H9 (cell line): ENCODE data around the gene CCDC158. TPM values are rescaled to one million over a fixed set of nuclear protein-coding genes. Genes with fewer than 3 reads are reported as not detected.
"Not testable (repeated sequence)": the region's sequence is repeated elsewhere in the genome, so short reads cannot be mapped to it uniquely, and the experiment has no call there.

Experiments
- DNase-seq: peaks from one replicate; pipeline ENCODE4 v3.0.0-alpha.2; 2017
- H2AFZ ChIP-seq: one replicate; pipeline ENCODE4 v1.6.1; 2013; ENCODE audit warnings: mild to moderate bottlenecking, low read length, control low read depth, moderate library complexity
- H2AK5ac ChIP-seq: 2 replicates; pipeline ENCODE4 v1.6.1; 2013; ENCODE audit warnings: low read length, control low read depth, mixed read lengths; ENCODE audit not compliant: insufficient read length
- H2BK120ac ChIP-seq: one replicate; pipeline ENCODE4 v1.6.1; 2013; ENCODE audit warnings: low read depth, mild to moderate bottlenecking, low read length, control low read depth, inconsistent platforms; ENCODE audit not compliant: poor library complexity, severe bottlenecking
- H2BK12ac ChIP-seq: 2 replicates; pipeline ENCODE4 v1.6.1; 2013; ENCODE audit warnings: low read length, control low read depth, mixed read lengths, low read depth; ENCODE audit not compliant: insufficient read length
- H2BK15ac ChIP-seq: 2 replicates; pipeline ENCODE4 v1.6.1; 2013; ENCODE audit warnings: low read depth, low read length, control low read depth
- H2BK20ac ChIP-seq: one replicate; pipeline ENCODE4 v1.6.1; 2013; ENCODE audit warnings: low read depth, mild to moderate bottlenecking, low read length, control low read depth, inconsistent platforms; ENCODE audit not compliant: poor library complexity, severe bottlenecking
- H2BK5ac ChIP-seq: 2 replicates; pipeline ENCODE4 v1.6.1; 2013; ENCODE audit warnings: low read length, control low read depth, mixed read lengths; ENCODE audit not compliant: insufficient read length
- H3K14ac ChIP-seq: 2 replicates; pipeline ENCODE4 v1.6.1; 2013; ENCODE audit warnings: low read length, control low read depth; ENCODE audit not compliant: insufficient read depth
- H3K18ac ChIP-seq: 2 replicates; pipeline ENCODE4 v1.6.1; 2013; ENCODE audit warnings: low read depth, mild to moderate bottlenecking, mixed read lengths, low read length, control low read depth; ENCODE audit not compliant: insufficient read length
- H3K23ac ChIP-seq: 2 replicates; pipeline ENCODE4 v1.6.1; 2013; ENCODE audit warnings: low read length, control low read depth, mixed read lengths, low read depth; ENCODE audit not compliant: insufficient read length
- H3K23me2 ChIP-seq: 2 replicates; pipeline ENCODE4 v1.6.1; 2013; ENCODE audit warnings: low read depth, mild to moderate bottlenecking, mixed read lengths, low read length, control low read depth; ENCODE audit not compliant: insufficient read length, poor library complexity, severe bottlenecking
- H3K27ac ChIP-seq: 2 replicates; pipeline ENCODE4 v1.5.1; 2013; ENCODE audit warnings: low read length, control low read depth, mixed read lengths, low read depth; ENCODE audit not compliant: insufficient read length
- H3K27me3 ChIP-seq: 2 replicates; pipeline ENCODE4 v1.6.1; 2013; ENCODE audit warnings: low read length, control low read depth, inconsistent platforms; ENCODE audit not compliant: insufficient read depth
- H3K4ac ChIP-seq: 2 replicates; pipeline ENCODE4 v1.6.1; 2013; ENCODE audit warnings: low read depth, mild to moderate bottlenecking, control low read depth, inconsistent platforms, low read length, moderate library complexity
- H3K4me1 ChIP-seq: 2 replicates; pipeline ENCODE4 v1.6.1; 2013; ENCODE audit warnings: low read length, control low read depth, inconsistent platforms; ENCODE audit not compliant: insufficient read depth
- H3K4me2 ChIP-seq: 2 replicates; pipeline ENCODE4 v1.6.1; 2013; ENCODE audit warnings: low read length, control low read depth, mixed read lengths; ENCODE audit not compliant: insufficient read length, insufficient read depth
- H3K56ac ChIP-seq: 2 replicates; pipeline ENCODE4 v1.6.1; 2013; ENCODE audit warnings: low read depth, mild to moderate bottlenecking, mixed read lengths, low read length, control low read depth; ENCODE audit not compliant: insufficient read length
- H3K79me1 ChIP-seq: 2 replicates; pipeline ENCODE4 v1.6.1; 2013; ENCODE audit warnings: low read depth, mild to moderate bottlenecking, moderate library complexity, low read length, control low read depth, inconsistent platforms; ENCODE audit not compliant: insufficient read depth, poor library complexity, severe bottlenecking
- H3K79me2 ChIP-seq: 2 replicates; pipeline ENCODE4 v1.6.1; 2013; ENCODE audit warnings: low read length, control low read depth, inconsistent platforms; ENCODE audit not compliant: insufficient read depth
- H3K9ac ChIP-seq: 2 replicates; pipeline ENCODE4 v1.6.1; 2013; ENCODE audit warnings: low read length, control low read depth, mixed read lengths; ENCODE audit not compliant: insufficient read length; ENCODE audit errors: extremely low read depth
- H3K9me3 ChIP-seq: one replicate; pipeline ENCODE4 v1.6.1; 2013; ENCODE audit warnings: low read depth, low read length, inconsistent platforms; ENCODE audit not compliant: control insufficient read depth
- H3T11ph ChIP-seq: one replicate; pipeline ENCODE4 v1.6.1; 2013; ENCODE audit warnings: mild to moderate bottlenecking, low read length, control low read depth, inconsistent platforms
- H4K20me1 ChIP-seq: one replicate; pipeline ENCODE4 v1.6.1; 2013; ENCODE audit not compliant: control insufficient read depth, insufficient read length, insufficient read depth
- H4K5ac ChIP-seq: 2 replicates; pipeline ENCODE4 v1.6.1; 2013; ENCODE audit warnings: low read depth, mild to moderate bottlenecking, mixed read lengths, low read length, control low read depth; ENCODE audit not compliant: insufficient read length
- H4K8ac ChIP-seq: replicated peaks from 2 replicates; pipeline ENCODE4 v1.6.1; 2013; ENCODE audit warnings: low read length, control low read depth, mixed read lengths, low read depth; ENCODE audit not compliant: insufficient read length
- H4K91ac ChIP-seq: 2 replicates; pipeline ENCODE4 v1.6.1; 2013; ENCODE audit warnings: low read depth, mild to moderate bottlenecking, moderate library complexity, mixed read lengths, low read length, control low read depth; ENCODE audit not compliant: insufficient read length
- H3K27ac Mint-ChIP-seq, 3 experiments: 2 replicates in 2 of 3; 3 replicates in 1 of 3; pipeline ENCODE4 v1.8.0; 2020 to 2021; ENCODE audit warnings: mixed read lengths in 3 of 3, mild to moderate bottlenecking in 1 of 3, moderate library complexity in 1 of 3
- H3K27me3 Mint-ChIP-seq: 2 replicates; pipeline ENCODE4 v1.8.0; 2021; ENCODE audit warnings: low read depth, mild to moderate bottlenecking, moderate library complexity, mixed read lengths
- H3K36me3 Mint-ChIP-seq, 3 experiments: 2 replicates in 2 of 3; 3 replicates in 1 of 3; pipeline ENCODE4 v1.8.0; 2020 to 2021; ENCODE audit warnings: low read depth in 3 of 3, mixed read lengths in 3 of 3; ENCODE audit not compliant: insufficient read depth in 1 of 3
- H3K4me1 Mint-ChIP-seq, 2 experiments: 2 replicates each; pipeline ENCODE4 v1.8.0; 2020; ENCODE audit warnings: mixed read lengths in 2 of 2
- H3K4me3 Mint-ChIP-seq, 2 experiments: 2 replicates in 1 of 2; 3 replicates in 1 of 2; pipeline ENCODE4 v1.8.0; 2020 to 2021; ENCODE audit warnings: mild to moderate bottlenecking in 2 of 2, mixed read lengths in 2 of 2, moderate library complexity in 1 of 2
- H3K9me3 Mint-ChIP-seq, 2 experiments: 2 replicates in 1 of 2; 3 replicates in 1 of 2; pipeline ENCODE4 v1.8.0; 2020; ENCODE audit warnings: mild to moderate bottlenecking in 2 of 2, mixed read lengths in 2 of 2, moderate library complexity in 1 of 2
- WGBS: extraction: QIAGEN DNeasy Blood & Tissue Kit; methylation state at CpG from one replicate; pipeline ENCODE4 v1.1.7; 2013; ENCODE audit warnings: missing lambda C conversion rate, low lambda C conversion rate, mixed read lengths; ENCODE audit not compliant: insufficient read length; ENCODE audit errors: extremely low coverage; 5-methylcytosine and 5-hydroxymethylcytosine counted together
- total RNA-seq: library from RNA; stranded (reverse); gene quantifications from 2 replicates; pipeline ENCODE4 v1.2.1, GENCODE V29; 2021
- TF ChIP-seq, protein P1 (sequence below): fragments of 200-600 bp; sonication (generic); conservative IDR thresholded peaks from 3 replicates; pipeline ENCODE4 v1.8.0; 2021; ENCODE audit warnings: antibody characterized with exemption, mild to moderate bottlenecking

CCDC158 gene
- total RNA-seq, 1 experiment from 2014 or later, result not detected

DNA sequence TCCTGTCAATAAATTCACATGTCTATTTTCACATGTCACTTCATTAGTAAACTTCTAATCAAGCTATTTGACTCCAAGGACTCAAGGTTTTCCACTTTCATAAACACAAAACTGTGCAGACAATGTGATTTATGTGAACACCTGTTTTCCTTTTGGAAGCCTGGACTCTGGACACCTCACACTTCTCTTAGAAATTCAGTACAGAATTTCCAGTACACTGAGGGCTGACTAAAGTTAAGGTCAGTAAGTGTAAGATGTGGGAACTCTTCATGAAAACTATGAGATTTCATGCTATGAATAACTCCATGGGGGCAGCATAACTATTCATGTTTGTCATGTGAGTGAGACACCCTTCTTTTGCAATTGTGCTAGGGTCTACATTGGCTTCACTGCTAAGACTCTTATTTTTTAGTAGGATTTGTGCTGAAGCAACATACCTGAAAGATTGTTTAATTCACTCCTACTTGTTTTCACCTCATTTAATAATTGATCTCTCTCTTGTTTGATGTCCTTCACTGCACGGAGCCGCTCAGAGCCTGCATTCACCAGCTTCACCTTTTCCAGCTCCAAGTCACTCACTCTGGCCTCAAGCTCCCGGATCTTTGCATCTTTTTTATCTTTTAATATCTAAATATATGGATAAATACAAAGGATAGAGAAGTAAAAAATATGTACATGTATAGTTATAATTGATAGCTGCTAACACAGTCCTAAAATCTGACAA, 59.1 kb downstream of the CCDC158 start:
- H2BK20ac ChIP-seq, result no peak overlapping the region
- H3K4ac ChIP-seq, result no peak overlapping the region
- Mint-ChIP-seq H3K36me3 (peaks cover 6 to 17% (median 8%) of the 10 kb centered on the region in 3 experiments; a peak in 6 of 7 replicates), H3K4me3 (no peak overlapping the region), H3K27me3 (peaks cover 2% of the 10 kb centered on the region; the same call in 1 of the 2 replicates), H3K4me1 (no peaks in the 10 kb centered on the region; a peak in 1 of 4 replicates), H3K9me3 (peaks cover 19 to 24% of the 10 kb centered on the region in 2 experiments), H3K27ac (no peak overlapping the region)
- TF ChIP-seq, protein P1, sequence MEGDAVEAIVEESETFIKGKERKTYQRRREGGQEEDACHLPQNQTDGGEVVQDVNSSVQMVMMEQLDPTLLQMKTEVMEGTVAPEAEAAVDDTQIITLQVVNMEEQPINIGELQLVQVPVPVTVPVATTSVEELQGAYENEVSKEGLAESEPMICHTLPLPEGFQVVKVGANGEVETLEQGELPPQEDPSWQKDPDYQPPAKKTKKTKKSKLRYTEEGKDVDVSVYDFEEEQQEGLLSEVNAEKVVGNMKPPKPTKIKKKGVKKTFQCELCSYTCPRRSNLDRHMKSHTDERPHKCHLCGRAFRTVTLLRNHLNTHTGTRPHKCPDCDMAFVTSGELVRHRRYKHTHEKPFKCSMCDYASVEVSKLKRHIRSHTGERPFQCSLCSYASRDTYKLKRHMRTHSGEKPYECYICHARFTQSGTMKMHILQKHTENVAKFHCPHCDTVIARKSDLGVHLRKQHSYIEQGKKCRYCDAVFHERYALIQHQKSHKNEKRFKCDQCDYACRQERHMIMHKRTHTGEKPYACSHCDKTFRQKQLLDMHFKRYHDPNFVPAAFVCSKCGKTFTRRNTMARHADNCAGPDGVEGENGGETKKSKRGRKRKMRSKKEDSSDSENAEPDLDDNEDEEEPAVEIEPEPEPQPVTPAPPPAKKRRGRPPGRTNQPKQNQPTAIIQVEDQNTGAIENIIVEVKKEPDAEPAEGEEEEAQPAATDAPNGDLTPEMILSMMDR, result no peak
- H2AK5ac ChIP-seq, result no peak overlapping the region
- H3K27me3 ChIP-seq, result no peaks in the 10 kb centered on the region
- no peak overlapping the region for H2BK120ac ChIP-seq
- no peak overlapping the region for H3K23ac ChIP-seq
- H3K27ac ChIP-seq, result no peak overlapping the region
- H4K91ac ChIP-seq, result no peak overlapping the region
- DNase-seq, result no peak
- H3K9me3 ChIP-seq, result no peaks in the 10 kb centered on the region
- no peak overlapping the region for H2AFZ ChIP-seq
- H2BK5ac ChIP-seq, result no peak overlapping the region
- H4K5ac ChIP-seq, result no peak overlapping the region
- H2BK15ac ChIP-seq, result no peak overlapping the region
- no peak overlapping the region for H3K56ac ChIP-seq
- no peaks in the 10 kb centered on the region for H4K20me1 ChIP-seq
- H3K9ac ChIP-seq, result no peak overlapping the region
- no peak overlapping the region for H2BK12ac ChIP-seq
- no peak overlapping the region for H3K4me2 ChIP-seq
- H4K8ac ChIP-seq, result no peak overlapping the region
- H3K14ac ChIP-seq, result no peak overlapping the region
- no peak overlapping the region for H3T11ph ChIP-seq
- H3K4me1 ChIP-seq, result no peaks in the 10 kb centered on the region
- no peak overlapping the region for H3K18ac ChIP-seq
- H3K79me2 ChIP-seq, result no peaks in the 10 kb centered on the region
- no peaks in the 10 kb centered on the region for H3K23me2 ChIP-seq
- no peaks in the 10 kb centered on the region for H3K79me1 ChIP-seq
- WGBS, result no CpG with 5 or more reads among the region's 3 CpGs

DNA sequence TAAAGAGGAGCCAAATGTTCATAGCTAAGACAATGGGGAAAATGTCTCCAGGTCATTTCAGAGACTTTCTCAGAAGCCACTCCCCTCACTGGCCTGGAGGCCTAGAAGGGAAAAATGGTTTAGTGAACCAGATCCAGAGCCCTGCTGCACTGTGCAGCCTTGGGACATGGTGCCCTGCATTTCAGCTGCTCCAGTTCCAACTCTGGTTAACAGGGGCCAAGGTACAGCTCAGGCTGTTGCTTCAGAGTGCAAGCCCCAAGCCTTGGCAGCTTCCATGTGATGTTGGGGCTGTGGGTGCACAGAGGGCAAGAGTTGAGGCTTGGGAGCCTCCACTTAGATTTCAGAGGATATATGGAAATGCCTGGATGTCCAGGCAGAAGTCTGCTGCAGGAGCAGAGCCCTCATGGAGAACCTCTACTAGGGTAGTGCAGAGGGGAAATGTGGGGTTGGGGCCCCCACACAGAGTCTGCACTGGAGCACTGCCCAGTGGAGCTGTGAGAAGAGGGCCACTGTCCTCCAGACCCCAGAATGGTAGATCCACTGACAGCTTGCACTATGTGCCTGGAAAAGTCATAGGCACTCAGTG, 61.0 kb downstream of the CCDC158 start:
- H4K91ac ChIP-seq, H3K27me3 Mint-ChIP-seq, H3K14ac ChIP-seq, H3K79me1 ChIP-seq, H2AK5ac ChIP-seq, H2AFZ ChIP-seq, H3K4me3 Mint-ChIP-seq, H2BK5ac ChIP-seq, H3K4me1 ChIP-seq, H2BK12ac ChIP-seq, H3K56ac ChIP-seq, H4K5ac ChIP-seq, H3K23me2 ChIP-seq, H4K8ac ChIP-seq, H2BK120ac ChIP-seq, H3K18ac ChIP-seq, H2BK15ac ChIP-seq, H3K27me3 ChIP-seq, H3K23ac ChIP-seq, H3T11ph ChIP-seq, H4K20me1 ChIP-seq, H3K4me1 Mint-ChIP-seq, H3K9ac ChIP-seq, H3K9me3 ChIP-seq, DNase-seq, H3K79me2 ChIP-seq, H3K27ac Mint-ChIP-seq, H2BK20ac ChIP-seq, H3K4me2 ChIP-seq, H3K4ac ChIP-seq, H3K27ac ChIP-seq: not testable (repeated sequence)
- Mint-ChIP-seq H3K9me3 (peaks cover 19 to 24% of the 10 kb centered on the region in 2 experiments), H3K36me3 (peaks cover 6 to 17% (median 8%) of the 10 kb centered on the region in 3 experiments; a peak in 6 of 7 replicates)
